Suprapubic skin (tissue), 4 donors: ENCODE data around the gene SLC48A1. TPM values are rescaled to one million over a fixed set of nuclear protein-coding genes. Genes with fewer than 3 reads are reported as not detected.

ENCODE experiments used
- DNase-seq, 2 donors: peaks; one replicate each; pipeline ENCODE4 v3.0.0-alpha.2; 2019; ENCODE audit warnings: low spot score in 2 of 2
- H3K27ac ChIP-seq: fragments of 200-600 bp; sonication (generic); one replicate; pipeline ENCODE4 v1.5.1; 2019
- H3K27me3 ChIP-seq: fragments of 200-600 bp; sonication (generic); one replicate; pipeline ENCODE4 v1.5.1; 2019
- H3K36me3 ChIP-seq: fragments of 200-600 bp; sonication (generic); one replicate; pipeline ENCODE4 v1.5.1; 2019
- H3K4me1 ChIP-seq: fragments of 200-600 bp; sonication (generic); one replicate; pipeline ENCODE4 v1.5.1; 2019
- H3K4me3 ChIP-seq: fragments of 200-600 bp; sonication (generic); one replicate; pipeline ENCODE4 v1.5.1; 2019; ENCODE audit warnings: mild to moderate bottlenecking
- H3K9me3 ChIP-seq: fragments of 200-600 bp; sonication (generic); one replicate; pipeline ENCODE4 v1.5.1; 2019
- CTCF ChIP-seq, 2 donors: fragments of 200-600 bp in 1 of 2; fragments of 450-650 bp in 1 of 2; sonication (generic) in 1 of 2; IDR thresholded peaks; one replicate each; pipeline ENCODE4 v1.5.1; 2016 to 2019; ENCODE audit warnings: antibody characterized with exemption in 2 of 2, mild to moderate bottlenecking in 1 of 2, moderate library complexity in 1 of 2
- EP300 ChIP-seq: sonication (generic); formaldehyde crosslinking; IDR thresholded peaks from one replicate; pipeline ENCODE4 v1.6.1; 2017; ENCODE audit warnings: antibody characterized with exemption
- POLR2A ChIP-seq, 2 donors: fragments of 450-650 bp; IDR thresholded peaks; one replicate each; pipeline ENCODE4 v1.6.1; 2017; ENCODE audit warnings: antibody characterized with exemption in 2 of 2, mild to moderate bottlenecking in 2 of 2, moderate library complexity in 2 of 2
- POLR2AphosphoS5 ChIP-seq, 3 donors: sonication (generic); formaldehyde crosslinking; IDR thresholded peaks; one replicate each; pipeline ENCODE4 v1.6.1; 2017; ENCODE audit warnings: antibody characterized with exemption in 3 of 3
- WGBS: methylation state at CpG from one replicate; pipeline ENCODE4 v1.1.5; 2018; 5-methylcytosine and 5-hydroxymethylcytosine counted together
- total RNA-seq, 4 donors: library from RNA; depleted of rRNA; stranded (reverse); fragments of >200 nt; gene quantifications; one replicate each; pipeline ENCODE4 v1.1.0, GENCODE V29; 2016

SLC48A1 gene
- total RNA-seq, 4 donors from 2014 or later: 38.2 to 53.6 (median 44.7) TPM

GRCh38 chr12:47783821-47784819 lies 11.1 kb downstream of the SLC48A1 start:
- Histone ChIP-seq H3K27ac (no peak overlapping the region), H3K4me1 (peaks cover 61% of the 10 kb centered on the region), H3K4me3 (no peak overlapping the region), H3K9me3 (no peaks in the 10 kb centered on the region), H3K27me3 (no peaks in the 10 kb centered on the region), H3K36me3 (peaks cover 71% of the 10 kb centered on the region)
- WGBS: 85% methylated on average over 17 of the region's 20 CpGs
- peak; percentile 68 to 76 for DNase-seq
- TF ChIP-seq POLR2AphosphoS5 (IDR thresholded peaks at IDR 0.05) (no peak), CTCF (IDR thresholded peaks at IDR 0.05) (no peak), POLR2A (IDR thresholded peaks at IDR 0.05) (no peak), EP300 (no peak)

GRCh38 chr12:47785036-47785886 lies 12.2 kb downstream of the SLC48A1 start:
- WGBS: 66% methylated on average over 8 of the region's 15 CpGs
- peaks cover 52% of the 10 kb centered on the region for H3K4me1 ChIP-seq
- TF ChIP-seq CTCF (IDR thresholded peaks at IDR 0.05) (no peak), POLR2AphosphoS5 (IDR thresholded peaks at IDR 0.05) (no peak), EP300 (no peak), POLR2A (IDR thresholded peaks at IDR 0.05) (no peak)
- peak overlapping the region; percentile 59 for H3K27ac ChIP-seq
- H3K4me3 ChIP-seq: no peak overlapping the region
- H3K9me3 ChIP-seq: no peaks in the 10 kb centered on the region
- H3K27me3 ChIP-seq: no peaks in the 10 kb centered on the region
- peaks cover 82% of the 10 kb centered on the region for H3K36me3 ChIP-seq
- peak in 1 of 2 donors; percentile 64 for DNase-seq

GRCh38 chr12:47785887-47786661 lies 13.0 kb downstream of the SLC48A1 start:
- TF ChIP-seq CTCF (IDR thresholded peaks at IDR 0.05) (no peak), POLR2AphosphoS5 (IDR thresholded peaks at IDR 0.05) (no peak), EP300 (no peak), POLR2A (IDR thresholded peaks at IDR 0.05) (no peak)
- 87% methylated on average over 6 of the region's 11 CpGs for WGBS
- peaks cover 48% of the 10 kb centered on the region for H3K4me1 ChIP-seq
- H3K36me3 ChIP-seq: peaks cover 86% of the 10 kb centered on the region
- DNase-seq: peak in 1 of 2 donors; percentile 76
- peak overlapping the region; percentile 59 for H3K27ac ChIP-seq
- H3K27me3 ChIP-seq: no peaks in the 10 kb centered on the region
- H3K4me3 ChIP-seq: no peak overlapping the region
- H3K9me3 ChIP-seq: no peaks in the 10 kb centered on the region

GRCh38 chr12:47786662-47787280 lies 13.7 kb downstream of the SLC48A1 start:
- H3K4me3 ChIP-seq: no peak overlapping the region
- H3K27me3 ChIP-seq: no peaks in the 10 kb centered on the region
- 88% methylated on average over 10 of the region's 10 CpGs for WGBS
- peak overlapping the region; percentile 59 for H3K27ac ChIP-seq
- H3K36me3 ChIP-seq: peaks cover 92% of the 10 kb centered on the region
- H3K9me3 ChIP-seq: no peaks in the 10 kb centered on the region
- H3K4me1 ChIP-seq: peaks cover 41% of the 10 kb centered on the region
- DNase-seq: no peak
- TF ChIP-seq CTCF (IDR thresholded peaks at IDR 0.05): no peak
- TF ChIP-seq POLR2AphosphoS5 (IDR thresholded peaks at IDR 0.05): no peak
- TF ChIP-seq EP300: no peak
- no peak for TF ChIP-seq POLR2A (IDR thresholded peaks at IDR 0.05)
